ENCODE data around the gene EIF5A2.
"Not testable (repeated sequence)": the region's sequence is repeated elsewhere in the genome, so short reads cannot be mapped to it uniquely, and the experiment has no call there.

Gene EIF5A2

GRCh38 chr3:170896333-170896732, 12.1 kb downstream of the EIF5A2 start:
- not testable (repeated sequence) for DNase-seq

GRCh38 chr3:170893895-170894294, 14.5 kb downstream of the EIF5A2 start:
- DNase-seq = no peak

DNA sequence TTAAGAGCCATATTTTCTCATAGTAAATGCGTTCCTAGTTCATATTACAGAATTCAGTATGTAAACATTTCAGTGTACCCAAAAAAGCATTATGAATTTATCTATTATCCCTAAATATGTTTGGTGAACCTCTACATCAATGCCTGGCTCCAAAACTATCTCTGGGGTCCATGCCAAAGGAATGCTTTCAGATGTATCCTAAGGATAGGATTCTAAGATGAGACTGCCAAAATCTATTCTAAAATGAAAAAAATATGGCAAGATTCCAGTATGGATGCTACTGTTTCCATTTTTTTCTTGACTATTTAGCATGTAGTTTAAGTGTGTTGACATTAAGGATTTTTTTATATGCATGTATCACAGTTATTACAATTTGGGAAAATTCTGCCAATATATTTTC, 18.8 kb downstream of the EIF5A2 start:
- DNase-seq = no peak

DNA sequence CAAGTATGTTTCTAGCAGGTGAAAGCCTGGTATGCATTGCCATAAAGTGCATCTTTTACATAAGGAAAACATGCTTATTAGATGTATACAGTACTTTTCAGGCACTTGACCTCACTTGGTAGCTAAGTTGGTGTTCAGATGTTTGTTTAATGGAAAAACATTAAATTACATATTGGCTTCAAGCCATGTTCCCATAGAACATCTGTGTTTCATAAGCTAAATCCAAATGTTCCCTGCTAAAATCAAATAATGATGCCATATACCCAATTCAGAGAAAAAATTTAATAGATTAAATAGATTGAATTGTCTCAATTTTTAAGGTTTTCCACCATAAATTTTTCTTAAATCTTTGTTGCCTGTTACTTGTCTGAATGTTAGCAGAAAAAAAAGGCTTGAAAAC, 19.3 kb downstream of the EIF5A2 start:
- no peak for DNase-seq

- DNase-seq = not testable (repeated sequence)
Measured at GRCh38 chr3:170884109-170884930, 24.1 kb downstream of the EIF5A2 start.

DNA sequence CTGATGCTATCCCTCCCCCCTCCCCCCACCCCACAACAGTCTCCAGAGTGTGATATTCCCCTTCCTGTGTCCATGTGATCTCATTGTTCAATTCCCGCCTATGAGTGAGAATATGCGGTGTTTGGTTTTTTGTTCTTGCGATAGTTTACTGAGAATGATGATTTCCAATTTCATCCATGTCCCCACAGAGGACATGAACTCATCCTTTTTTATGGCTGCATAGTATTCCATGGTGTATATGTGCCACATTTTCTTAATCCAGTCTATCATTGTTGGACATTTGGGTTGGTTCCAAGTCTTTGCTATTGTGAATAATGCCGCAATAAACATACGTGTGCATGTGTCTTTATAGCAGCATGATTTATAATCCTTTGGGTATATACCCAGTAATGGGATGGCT, 29.7 kb downstream of the EIF5A2 start:
- not testable (repeated sequence) for DNase-seq

GRCh38 chr3:170877311-170877710, 31.1 kb downstream of the EIF5A2 start:
- not testable (repeated sequence) for DNase-seq

DNA sequence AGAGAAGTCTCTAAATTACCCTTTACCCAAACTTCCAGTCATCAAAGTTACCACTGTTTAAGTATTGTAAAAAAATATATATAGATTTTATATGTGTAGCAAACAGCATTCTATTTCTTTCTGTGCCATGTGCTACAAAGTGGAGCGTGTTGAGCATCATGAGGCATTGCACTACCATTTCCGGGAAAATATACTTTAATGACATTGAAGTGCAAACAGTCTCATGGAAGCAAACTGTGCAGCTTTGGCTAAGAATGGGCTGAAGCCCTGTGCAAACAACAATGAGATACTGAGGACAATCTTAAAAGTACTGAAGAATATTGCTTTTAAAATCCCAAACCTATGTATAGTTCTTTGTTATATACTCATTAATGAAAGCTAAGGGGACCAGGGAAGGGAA, 31.9 kb downstream of the EIF5A2 start:
- DNase-seq = no peak

DNA sequence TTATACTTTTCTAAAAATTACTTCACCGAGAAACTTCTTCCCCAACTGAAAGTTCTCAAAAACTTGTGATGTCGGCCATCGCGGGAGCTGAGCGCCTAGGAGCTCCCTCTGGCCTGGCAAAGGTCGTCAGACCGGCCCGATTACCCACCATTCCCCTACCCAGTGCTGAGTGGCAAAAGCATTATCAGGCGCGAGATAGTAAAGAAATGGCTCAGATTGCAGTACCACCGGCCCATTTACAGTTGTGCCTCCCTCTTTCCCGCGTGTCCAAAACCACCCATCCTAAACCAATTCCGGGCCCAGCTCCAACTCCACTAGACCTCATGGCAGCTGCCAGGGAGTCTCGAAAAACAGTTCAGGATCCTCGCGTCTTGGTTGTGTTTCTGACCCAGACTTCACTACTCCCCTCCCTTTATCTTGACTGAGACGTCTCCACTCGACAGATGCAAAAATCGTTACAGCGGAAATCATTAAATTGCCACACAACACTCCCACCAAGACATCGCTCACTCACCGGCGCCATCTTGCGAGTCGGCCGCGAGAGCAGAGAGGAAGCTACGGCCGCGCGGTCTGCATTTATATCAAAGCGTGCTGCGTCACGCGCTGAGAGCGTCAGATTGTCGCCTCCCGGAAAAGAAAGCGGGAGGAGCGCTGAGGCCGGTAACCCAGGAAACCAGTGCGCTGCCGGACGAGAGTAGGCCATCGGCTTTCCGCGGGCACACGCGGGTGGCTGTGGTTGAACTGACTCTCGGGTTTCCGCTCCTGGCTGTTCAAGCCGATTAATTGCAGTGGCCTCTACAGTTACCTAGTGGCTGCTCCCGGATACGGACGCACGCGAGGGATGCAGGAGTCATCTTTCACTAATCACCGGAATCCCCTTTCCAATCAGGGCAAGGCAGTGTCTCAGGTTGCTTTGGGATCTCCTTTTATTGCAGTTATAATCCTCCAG, 38.5 kb downstream of the EIF5A2 start, which contains the start of gene RPL22L1:
Gene RPL22L1 (minus strand): TSS at position 551 of the 949 bp plus-strand sequence. CDS start 28 bp downstream, at position 523.
- no peak for DNase-seq

DNA sequence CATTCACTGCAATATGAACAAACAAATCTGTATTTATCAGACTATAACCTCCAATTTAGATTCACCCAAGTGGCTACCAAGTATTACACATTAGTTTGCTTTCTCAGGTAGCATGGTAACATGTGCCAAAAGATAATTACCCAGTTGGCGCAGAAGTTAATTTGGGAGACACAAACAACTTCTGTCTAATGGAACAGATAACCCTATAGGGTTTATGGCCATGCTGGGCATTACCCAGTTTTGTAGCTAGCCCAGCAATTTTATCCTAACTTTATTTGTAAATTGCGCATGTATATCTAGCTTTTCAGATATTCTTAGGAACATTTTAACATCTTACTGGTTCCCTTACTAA, 39.2 kb downstream of the EIF5A2 start:
- DNase-seq = no peak

GRCh38 chr3:170868577-170869238, 39.7 kb downstream of the EIF5A2 start:
- no peak for DNase-seq

DNA sequence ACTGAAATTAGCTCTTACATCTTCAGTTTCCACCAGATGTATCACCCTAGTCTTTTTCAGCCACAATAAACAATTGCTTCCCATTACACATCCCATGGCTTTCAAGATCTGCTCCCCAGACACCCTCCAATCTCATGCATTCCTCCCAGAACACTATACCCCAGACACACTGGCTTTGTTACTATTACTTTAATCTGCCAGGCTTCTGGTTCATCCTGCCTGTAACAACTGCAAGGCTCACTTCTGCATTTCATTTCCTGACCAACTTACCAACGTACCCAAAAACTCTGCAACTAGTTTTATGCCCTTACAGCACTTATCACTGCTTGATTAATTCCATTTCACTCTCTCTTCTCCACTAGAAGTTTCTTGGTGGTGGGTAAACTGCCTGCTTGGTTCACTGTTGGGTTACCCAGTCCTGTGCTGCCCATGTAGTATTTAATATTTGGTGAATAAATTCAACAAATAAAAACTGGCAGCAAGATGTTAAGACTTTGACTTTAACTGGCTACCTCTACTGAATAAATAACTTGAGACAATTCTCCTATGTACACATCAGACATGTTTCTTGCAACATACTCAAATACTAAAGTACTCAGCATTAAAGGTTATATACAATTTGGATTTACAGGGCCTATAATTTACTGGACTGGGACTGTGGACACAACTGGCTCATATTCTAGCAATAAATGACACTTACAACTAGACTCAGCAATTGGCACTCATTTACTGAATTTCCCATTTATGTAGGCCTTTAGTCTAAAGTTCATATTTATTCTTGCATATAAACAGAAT, 41.1 kb downstream of the EIF5A2 start:
- no peak for DNase-seq

- DNase-seq = no peak
Measured at GRCh38 chr3:170866499-170866898, 41.9 kb downstream of the EIF5A2 start.

GRCh38 chr3:170865209-170866094, 43.0 kb downstream of the EIF5A2 start:
- no peak for DNase-seq

DNA sequence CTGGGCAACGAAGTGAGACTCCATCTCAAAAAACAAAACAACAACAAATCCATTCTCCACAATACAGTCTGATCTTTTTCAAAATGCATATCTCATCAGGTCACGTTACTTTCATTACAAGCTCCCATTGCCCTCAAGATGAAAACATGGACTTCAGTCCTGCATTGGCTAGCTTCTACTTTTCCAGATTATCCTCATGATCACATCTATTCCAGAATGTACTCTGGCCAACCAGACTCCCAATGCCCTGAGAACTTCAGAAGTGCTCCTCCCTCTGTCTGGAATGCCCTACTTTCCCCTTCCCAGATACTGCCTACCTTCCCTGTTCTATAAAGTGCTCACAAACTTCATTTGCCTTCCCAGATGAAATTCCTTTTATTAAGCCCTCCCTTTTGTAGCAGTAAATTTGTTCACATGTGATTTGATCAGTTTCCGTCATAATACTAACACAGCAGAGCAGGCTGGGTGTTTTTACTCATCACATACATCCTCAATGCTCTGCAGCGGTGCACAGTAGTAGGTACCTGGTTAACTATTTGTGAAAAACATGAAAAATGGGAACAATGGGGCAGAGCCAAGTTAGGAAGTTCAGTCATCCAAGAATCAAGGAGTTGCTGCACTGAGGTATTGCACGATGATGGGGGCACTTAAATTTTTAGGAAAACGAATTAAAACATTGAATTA, 43.8 kb downstream of the EIF5A2 start:
- no peak for DNase-seq

- DNase-seq = no peak
Measured at GRCh38 chr3:170863816-170864215, 44.6 kb downstream of the EIF5A2 start.

GRCh38 chr3:170862618-170863374, 45.6 kb downstream of the EIF5A2 start:
- no peak for DNase-seq

DNA sequence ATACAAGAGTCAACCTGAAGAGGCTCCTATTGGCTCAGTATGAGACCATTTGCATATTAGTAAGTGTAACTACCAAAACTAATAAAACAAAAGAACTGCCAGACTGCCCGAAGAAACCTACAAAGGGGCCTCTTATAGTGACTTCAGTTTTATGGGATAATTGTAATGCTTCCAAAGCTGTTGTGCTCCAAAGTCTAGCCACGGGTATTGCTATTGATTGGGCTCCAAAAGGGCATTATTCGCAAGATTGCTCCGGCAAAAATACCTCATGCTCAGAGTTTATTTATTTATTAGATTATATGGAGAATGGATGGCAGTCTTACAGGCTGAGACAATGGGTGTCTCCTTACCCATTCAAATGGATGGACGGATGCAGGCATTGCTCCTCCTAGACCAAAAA, 49.8 kb downstream of the EIF5A2 start:
- DNase-seq = no peak

GRCh38 chr3:170852324-170852723, 56.1 kb downstream of the EIF5A2 start:
- DNase-seq = no peak
